Liver (tissue), 9 donors: Measurements from ENCODE around the gene NOS1AP. TPM values are rescaled to one million over a fixed set of nuclear protein-coding genes. Genes with fewer than 3 reads are reported as not detected.

ENCODE experiments used
- DNase-seq: peaks from one replicate; pipeline ENCODE4 v3.0.0-alpha.2; 2017; ENCODE audit warnings: low spot score
- H3K27ac ChIP-seq, 2 donors: one replicate each; pipeline ENCODE4 v1.7.0; 2013; ENCODE audit warnings: inconsistent platforms in 2 of 2, low read length in 2 of 2, control low read depth in 1 of 2, low read depth in 1 of 2, mild to moderate bottlenecking in 1 of 2
- H3K27me3 ChIP-seq, 4 donors: one replicate each; pipeline versions ENCODE4 v1.6.1 to v1.7.0; 2013; ENCODE audit warnings: low read length in 3 of 4, inconsistent platforms in 1 of 4, mild to moderate bottlenecking in 1 of 4, moderate library complexity in 1 of 4; ENCODE audit not compliant: control insufficient read depth in 4 of 4, insufficient read depth in 4 of 4
- H3K36me3 ChIP-seq, 4 donors: one replicate each; pipeline versions ENCODE4 v1.6.1 to v1.7.0; 2013; ENCODE audit warnings: low read length in 3 of 4, mild to moderate bottlenecking in 3 of 4, low read depth in 1 of 4, moderate library complexity in 1 of 4; ENCODE audit not compliant: control insufficient read depth in 4 of 4, insufficient read depth in 3 of 4
- H3K4me1 ChIP-seq, 4 donors: one replicate each; pipeline versions ENCODE4 v1.6.1 to v1.7.0; 2013; ENCODE audit warnings: low read length in 3 of 4, mild to moderate bottlenecking in 3 of 4, moderate library complexity in 1 of 4; ENCODE audit not compliant: control insufficient read depth in 4 of 4, insufficient read depth in 4 of 4
- H3K4me3 ChIP-seq, 3 donors: one replicate each; pipeline versions ENCODE4 v1.6.1 to v1.7.0; 2013; ENCODE audit warnings: low read length in 3 of 3, control low read depth in 1 of 3, low read depth in 1 of 3, mild to moderate bottlenecking in 1 of 3
- H3K9ac ChIP-seq, 2 donors: one replicate each; pipeline ENCODE4 v1.7.0; 2013; ENCODE audit warnings: low read length in 2 of 2, mild to moderate bottlenecking in 2 of 2, moderate library complexity in 2 of 2, control low read depth in 1 of 2, low read depth in 1 of 2
- H3K9me3 ChIP-seq, 4 donors: one replicate each; pipeline versions ENCODE4 v1.6.1 to v1.7.0; 2013; ENCODE audit warnings: low read length in 3 of 4; ENCODE audit not compliant: control insufficient read depth in 4 of 4
- EGR1 ChIP-seq, 2 donors: IDR thresholded peaks; 2 replicates each; pipeline ENCODE4 v1.6.1; 2016 to 2018; ENCODE audit warnings: antibody characterized with exemption in 2 of 2, low read depth in 2 of 2
- FOXA1 ChIP-seq: IDR thresholded peaks from 2 replicates; pipeline ENCODE4 v1.6.1; 2016; ENCODE audit warnings: antibody characterized with exemption
- FOXA2 ChIP-seq: IDR thresholded peaks from 2 replicates; pipeline ENCODE4 v1.6.1; 2016; ENCODE audit warnings: antibody characterized with exemption
- GABPA ChIP-seq, 2 donors: IDR thresholded peaks in 1 of 2; conservative IDR thresholded peaks in 1 of 2; 2 replicates each; pipeline ENCODE4 v1.6.1; 2016; ENCODE audit warnings: antibody characterized with exemption in 2 of 2, mild to moderate bottlenecking in 1 of 2, moderate library complexity in 1 of 2
- HNF4A ChIP-seq, 2 donors: conservative IDR thresholded peaks; 2 replicates each; pipeline ENCODE4 v1.6.1; 2016; ENCODE audit warnings: antibody characterized with exemption in 2 of 2, mild to moderate bottlenecking in 2 of 2
- HNF4G ChIP-seq: IDR thresholded peaks from 2 replicates; pipeline ENCODE4 v1.6.1; 2016; ENCODE audit warnings: antibody characterized with exemption
- JUND ChIP-seq, 2 donors: IDR thresholded peaks; 2 replicates each; pipeline ENCODE4 v1.6.1; 2016; ENCODE audit warnings: antibody characterized with exemption in 2 of 2
- NR2F2 ChIP-seq: IDR thresholded peaks from 2 replicates; pipeline ENCODE4 v1.6.1; 2016; ENCODE audit warnings: antibody characterized with exemption
- RXRA ChIP-seq, 2 donors: IDR thresholded peaks; 2 replicates each; pipeline ENCODE4 v1.6.1; 2017 to 2018; ENCODE audit warnings: antibody characterized with exemption in 2 of 2, mild to moderate bottlenecking in 1 of 2
- SP1 ChIP-seq: IDR thresholded peaks from 2 replicates; pipeline ENCODE4 v1.6.1; 2018; ENCODE audit warnings: antibody characterized with exemption, mild to moderate bottlenecking
- TAF1 ChIP-seq: conservative IDR thresholded peaks from 2 replicates; pipeline ENCODE4 v1.6.1; 2016; ENCODE audit warnings: antibody characterized with exemption, mild to moderate bottlenecking
- YY1 ChIP-seq: IDR thresholded peaks from 2 replicates; pipeline ENCODE4 v1.6.1; 2016; ENCODE audit warnings: antibody characterized with exemption, mild to moderate bottlenecking
- WGBS: extraction: QIAGEN DNeasy Blood & Tissue Kit; methylation state at CpG from one replicate; pipeline ENCODE4 v1.1.7; 2013; 5-methylcytosine and 5-hydroxymethylcytosine counted together
- polyA plus RNA-seq, 2 donors: library from polyadenylated mRNA; stranded (reverse) in 1 of 2; unstranded in 1 of 2; fragments of 200-250 nt in 1 of 2; fragments of >200 nt in 1 of 2; fragmentation: Nextera tagmentation in 1 of 2; extraction: Ambion mirVana in 1 of 2; gene quantifications; one replicate each; pipeline versions ENCODE4 v1.2.1 to v1.2.3, GENCODE V29; 2013 to 2015
- total RNA-seq, 2 donors: library from RNA; depleted of rRNA; stranded (reverse); fragments of >200 nt; gene quantifications; one replicate each; pipeline ENCODE4 v1.2.3, GENCODE V29; 2014
- TF ChIP-seq, protein P1 (sequence below): IDR thresholded peaks from 2 replicates; pipeline ENCODE4 v1.6.1; 2016; ENCODE audit warnings: antibody characterized with exemption, mild to moderate bottlenecking
- TF ChIP-seq, protein P2 (sequence below): IDR thresholded peaks from 2 replicates; pipeline ENCODE4 v1.6.1; 2016; ENCODE audit warnings: antibody characterized with exemption
- TF ChIP-seq, protein P3 (sequence below): IDR thresholded peaks from 2 replicates; pipeline ENCODE4 v1.6.1; 2016; ENCODE audit warnings: antibody characterized with exemption
- TF ChIP-seq, protein P4 (sequence below): IDR thresholded peaks from 2 replicates; pipeline ENCODE4 v1.6.1; 2016; ENCODE audit warnings: antibody characterized with exemption
- TF ChIP-seq, protein P5 (sequence below): fragments of 150-350 bp; IDR thresholded peaks from 2 replicates; pipeline ENCODE4 v1.5.1; 2017; ENCODE audit warnings: improper control_type of control experiment, low read depth, low read length; ENCODE audit not compliant: missing input control
- donor health status: healthy.
- donor health status: healthy.
- donor health status: healthy.
- donor health status: healthy.
- donor health status: healthy.

NOS1AP gene
- total and polyA plus RNA-seq, 4 donors: 1.4 to 13.0 (median 4.5) TPM

DNA sequence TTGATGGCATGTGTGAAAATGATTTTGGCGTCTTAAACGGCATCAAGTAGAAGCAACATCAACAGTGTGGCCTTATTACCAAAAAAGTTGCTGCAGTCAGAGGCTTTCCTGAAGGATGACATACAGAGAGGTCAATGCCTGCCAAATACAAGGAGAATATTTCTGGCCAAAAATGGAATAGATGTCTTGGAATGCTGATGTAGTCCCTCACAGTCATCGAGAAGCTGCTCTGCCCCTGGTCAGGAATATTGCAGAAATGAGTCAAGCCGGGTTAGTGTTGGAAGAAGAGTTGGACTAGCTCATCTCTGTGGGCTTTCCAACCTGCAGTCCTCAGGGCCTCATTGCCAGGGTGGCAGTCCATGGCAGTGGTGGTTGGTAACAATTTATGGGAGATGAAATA, 42.1 kb downstream of the NOS1AP start (continued):
- no peak for TF ChIP-seq JUND (IDR thresholded peaks at IDR 0.05)

DNA sequence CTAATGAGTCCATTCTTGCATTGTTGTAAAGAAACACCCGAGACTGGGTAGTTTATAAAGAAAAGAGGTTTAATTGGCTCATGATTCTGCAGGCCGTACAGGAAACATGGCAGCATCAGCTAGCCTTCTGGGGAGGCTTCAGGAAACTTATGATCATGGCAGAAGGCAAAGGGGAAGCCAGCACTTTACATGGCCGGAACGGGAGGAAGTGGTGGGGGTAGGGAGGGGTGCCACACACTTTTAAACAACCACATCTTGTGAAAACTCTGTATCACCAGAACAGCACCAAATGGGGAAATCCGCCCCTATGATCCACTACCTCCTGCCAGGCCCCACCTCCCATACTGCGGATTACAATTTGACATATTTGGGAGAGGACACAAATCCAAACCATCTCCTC, 43.9 kb downstream of the NOS1AP start:
- Histone ChIP-seq H3K36me3 (no peaks in the 10 kb centered on the region), H3K9ac (no peak overlapping the region), H3K4me3 (no peak overlapping the region), H3K27ac (no peak overlapping the region), H3K4me1 (peaks cover 0 to 6% (median 4%) of the 10 kb centered on the region in 4 donors), H3K27me3 (no peaks in the 10 kb centered on the region), H3K9me3 (no peaks in the 10 kb centered on the region)
- WGBS: 77% methylated on average over 6 of the region's 6 CpGs
- DNase-seq: no peak
- TF ChIP-seq FOXA2: no peak
- TF ChIP-seq, protein P1, sequence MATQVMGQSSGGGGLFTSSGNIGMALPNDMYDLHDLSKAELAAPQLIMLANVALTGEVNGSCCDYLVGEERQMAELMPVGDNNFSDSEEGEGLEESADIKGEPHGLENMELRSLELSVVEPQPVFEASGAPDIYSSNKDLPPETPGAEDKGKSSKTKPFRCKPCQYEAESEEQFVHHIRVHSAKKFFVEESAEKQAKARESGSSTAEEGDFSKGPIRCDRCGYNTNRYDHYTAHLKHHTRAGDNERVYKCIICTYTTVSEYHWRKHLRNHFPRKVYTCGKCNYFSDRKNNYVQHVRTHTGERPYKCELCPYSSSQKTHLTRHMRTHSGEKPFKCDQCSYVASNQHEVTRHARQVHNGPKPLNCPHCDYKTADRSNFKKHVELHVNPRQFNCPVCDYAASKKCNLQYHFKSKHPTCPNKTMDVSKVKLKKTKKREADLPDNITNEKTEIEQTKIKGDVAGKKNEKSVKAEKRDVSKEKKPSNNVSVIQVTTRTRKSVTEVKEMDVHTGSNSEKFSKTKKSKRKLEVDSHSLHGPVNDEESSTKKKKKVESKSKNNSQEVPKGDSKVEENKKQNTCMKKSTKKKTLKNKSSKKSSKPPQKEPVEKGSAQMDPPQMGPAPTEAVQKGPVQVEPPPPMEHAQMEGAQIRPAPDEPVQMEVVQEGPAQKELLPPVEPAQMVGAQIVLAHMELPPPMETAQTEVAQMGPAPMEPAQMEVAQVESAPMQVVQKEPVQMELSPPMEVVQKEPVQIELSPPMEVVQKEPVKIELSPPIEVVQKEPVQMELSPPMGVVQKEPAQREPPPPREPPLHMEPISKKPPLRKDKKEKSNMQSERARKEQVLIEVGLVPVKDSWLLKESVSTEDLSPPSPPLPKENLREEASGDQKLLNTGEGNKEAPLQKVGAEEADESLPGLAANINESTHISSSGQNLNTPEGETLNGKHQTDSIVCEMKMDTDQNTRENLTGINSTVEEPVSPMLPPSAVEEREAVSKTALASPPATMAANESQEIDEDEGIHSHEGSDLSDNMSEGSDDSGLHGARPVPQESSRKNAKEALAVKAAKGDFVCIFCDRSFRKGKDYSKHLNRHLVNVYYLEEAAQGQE: no peak
- no peak for TF ChIP-seq JUND (IDR thresholded peaks at IDR 0.05)
- TF ChIP-seq, protein P2, sequence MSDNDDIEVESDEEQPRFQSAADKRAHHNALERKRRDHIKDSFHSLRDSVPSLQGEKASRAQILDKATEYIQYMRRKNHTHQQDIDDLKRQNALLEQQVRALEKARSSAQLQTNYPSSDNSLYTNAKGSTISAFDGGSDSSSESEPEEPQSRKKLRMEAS: no peak
- TF ChIP-seq TAF1: no peak
- no peak for TF ChIP-seq NR2F2
- no peak for TF ChIP-seq HNF4A (conservative IDR thresholded peaks at IDR 0.05)
- no peak for TF ChIP-seq EGR1 (IDR thresholded peaks at IDR 0.05; ENCODE audit: low read depth in 2 of 2)
- TF ChIP-seq HNF4G: no peak
- TF ChIP-seq FOXA1: no peak
- TF ChIP-seq YY1: no peak

DNA sequence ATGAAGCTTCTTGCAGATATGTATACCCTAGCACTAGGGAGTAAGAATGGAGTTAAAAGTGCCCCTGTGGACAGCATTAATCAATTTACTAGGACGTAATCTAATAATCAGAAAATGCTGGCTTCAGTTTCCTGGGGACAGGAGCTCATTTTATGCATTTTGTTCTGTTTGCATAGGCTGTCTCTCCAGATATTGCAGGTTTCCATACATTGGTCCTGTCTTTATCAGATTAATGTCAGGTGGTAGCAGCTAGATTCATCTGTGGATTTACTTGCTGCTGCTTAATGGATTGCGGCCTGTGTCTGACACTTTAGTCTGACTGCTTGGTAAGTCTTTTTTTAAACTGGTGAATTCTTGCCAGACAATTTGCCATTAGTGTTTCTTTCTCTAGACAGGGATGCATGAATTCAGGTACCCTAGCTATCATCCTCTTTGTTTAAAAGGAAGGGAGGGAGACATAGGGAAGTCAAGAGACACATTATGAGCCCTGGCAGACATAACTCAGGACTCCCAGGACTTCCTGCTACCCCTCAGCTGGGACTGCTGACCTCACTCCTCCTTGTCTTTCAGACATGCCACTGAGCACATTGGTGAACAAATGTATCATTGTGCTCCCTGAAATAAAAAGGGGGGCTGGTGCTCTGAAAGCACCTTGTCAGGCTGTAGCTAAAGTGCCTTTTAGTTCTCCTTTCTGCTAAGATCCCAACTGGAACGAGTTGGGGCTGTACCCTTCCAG, 47.7 kb downstream of the NOS1AP start:
- Histone ChIP-seq H3K4me1 (peaks cover 0 to 2% (median 0%) of the 10 kb centered on the region in 4 donors), H3K9ac (no peak overlapping the region), H3K27me3 (no peaks in the 10 kb centered on the region), H3K36me3 (no peaks in the 10 kb centered on the region), H3K4me3 (no peak overlapping the region), H3K27ac (no peak overlapping the region), H3K9me3 (no peaks in the 10 kb centered on the region)
- WGBS: 92% methylated on average over 3 of the region's 3 CpGs
- TF ChIP-seq FOXA1 (no peak), NR2F2 (no peak), GABPA (IDR thresholded peaks at IDR 0.05 in 1 of 2, conservative IDR thresholded peaks at IDR 0.05 in 1 of 2) (no peak), TAF1 (no peak), RXRA (IDR thresholded peaks at IDR 0.05) (no peak), YY1 (no peak), SP1 (no peak), HNF4A (conservative IDR thresholded peaks at IDR 0.05) (no peak)
- TF ChIP-seq, protein P3, sequence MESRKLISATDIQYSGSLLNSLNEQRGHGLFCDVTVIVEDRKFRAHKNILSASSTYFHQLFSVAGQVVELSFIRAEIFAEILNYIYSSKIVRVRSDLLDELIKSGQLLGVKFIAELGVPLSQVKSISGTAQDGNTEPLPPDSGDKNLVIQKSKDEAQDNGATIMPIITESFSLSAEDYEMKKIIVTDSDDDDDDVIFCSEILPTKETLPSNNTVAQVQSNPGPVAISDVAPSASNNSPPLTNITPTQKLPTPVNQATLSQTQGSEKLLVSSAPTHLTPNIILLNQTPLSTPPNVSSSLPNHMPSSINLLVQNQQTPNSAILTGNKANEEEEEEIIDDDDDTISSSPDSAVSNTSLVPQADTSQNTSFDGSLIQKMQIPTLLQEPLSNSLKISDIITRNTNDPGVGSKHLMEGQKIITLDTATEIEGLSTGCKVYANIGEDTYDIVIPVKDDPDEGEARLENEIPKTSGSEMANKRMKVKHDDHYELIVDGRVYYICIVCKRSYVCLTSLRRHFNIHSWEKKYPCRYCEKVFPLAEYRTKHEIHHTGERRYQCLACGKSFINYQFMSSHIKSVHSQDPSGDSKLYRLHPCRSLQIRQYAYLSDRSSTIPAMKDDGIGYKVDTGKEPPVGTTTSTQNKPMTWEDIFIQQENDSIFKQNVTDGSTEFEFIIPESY: no peak
- TF ChIP-seq, protein P4, sequence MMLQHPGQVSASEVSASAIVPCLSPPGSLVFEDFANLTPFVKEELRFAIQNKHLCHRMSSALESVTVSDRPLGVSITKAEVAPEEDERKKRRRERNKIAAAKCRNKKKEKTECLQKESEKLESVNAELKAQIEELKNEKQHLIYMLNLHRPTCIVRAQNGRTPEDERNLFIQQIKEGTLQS: no peak
- TF ChIP-seq, protein P5, sequence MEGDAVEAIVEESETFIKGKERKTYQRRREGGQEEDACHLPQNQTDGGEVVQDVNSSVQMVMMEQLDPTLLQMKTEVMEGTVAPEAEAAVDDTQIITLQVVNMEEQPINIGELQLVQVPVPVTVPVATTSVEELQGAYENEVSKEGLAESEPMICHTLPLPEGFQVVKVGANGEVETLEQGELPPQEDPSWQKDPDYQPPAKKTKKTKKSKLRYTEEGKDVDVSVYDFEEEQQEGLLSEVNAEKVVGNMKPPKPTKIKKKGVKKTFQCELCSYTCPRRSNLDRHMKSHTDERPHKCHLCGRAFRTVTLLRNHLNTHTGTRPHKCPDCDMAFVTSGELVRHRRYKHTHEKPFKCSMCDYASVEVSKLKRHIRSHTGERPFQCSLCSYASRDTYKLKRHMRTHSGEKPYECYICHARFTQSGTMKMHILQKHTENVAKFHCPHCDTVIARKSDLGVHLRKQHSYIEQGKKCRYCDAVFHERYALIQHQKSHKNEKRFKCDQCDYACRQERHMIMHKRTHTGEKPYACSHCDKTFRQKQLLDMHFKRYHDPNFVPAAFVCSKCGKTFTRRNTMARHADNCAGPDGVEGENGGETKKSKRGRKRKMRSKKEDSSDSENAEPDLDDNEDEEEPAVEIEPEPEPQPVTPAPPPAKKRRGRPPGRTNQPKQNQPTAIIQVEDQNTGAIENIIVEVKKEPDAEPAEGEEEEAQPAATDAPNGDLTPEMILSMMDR: no peak
- no peak for DNase-seq
